ENCODE results near the gene MICAL2.
A peak's percentile ranks its signal among the peaks of the same experiment; 100 is the strongest.

Gene MICAL2

DNA sequence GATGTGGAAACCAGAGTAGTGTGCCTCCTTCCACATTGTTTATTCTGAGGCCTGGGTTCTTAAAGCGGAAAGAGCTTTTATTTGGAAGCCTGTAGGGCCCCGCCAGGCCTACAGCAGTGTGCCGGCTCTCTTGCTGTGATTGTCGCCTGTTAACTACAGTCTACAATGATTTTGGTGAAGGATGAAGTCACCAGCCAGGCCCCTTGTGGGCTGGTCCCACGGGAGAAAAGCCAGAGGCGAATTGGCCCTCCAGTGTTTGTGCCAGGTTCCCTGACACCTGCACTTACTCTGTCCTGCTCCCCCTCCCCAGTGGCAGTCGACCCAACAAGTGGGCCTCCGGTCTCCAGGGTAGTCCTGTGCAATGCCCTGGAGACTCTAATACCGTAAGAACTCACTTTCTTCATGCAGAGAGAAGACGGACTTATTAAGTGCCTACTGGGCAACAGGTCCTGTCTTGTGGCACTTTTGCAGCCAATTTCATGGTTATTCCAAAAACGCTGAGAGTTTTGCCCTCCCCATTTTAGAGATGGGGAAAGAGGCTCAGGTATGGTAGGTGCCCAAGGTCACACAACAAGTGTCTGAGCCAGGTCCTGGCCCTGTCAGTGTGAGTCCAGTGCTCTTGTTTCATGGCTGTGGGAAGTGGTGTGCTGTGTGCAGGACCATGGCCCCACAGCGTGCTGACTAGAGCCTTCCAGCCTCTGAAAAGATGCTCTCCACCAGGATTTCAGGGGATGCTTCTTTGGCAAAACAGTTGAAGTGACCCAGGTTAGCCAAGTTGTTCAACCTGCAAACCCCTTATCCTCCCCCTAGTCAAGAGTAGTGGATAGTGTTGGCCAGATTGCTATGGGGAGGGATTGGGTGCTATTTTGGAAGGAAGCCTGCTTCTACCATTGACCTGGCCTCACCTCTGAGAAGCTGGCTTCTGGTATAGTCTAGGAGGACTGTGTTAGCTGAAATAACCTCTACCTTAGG lies 1.4 kb downstream of the MICAL2 start:
- DNase-seq, result no peak
- ChIA-PET POLR2A (interaction anchor here (1.1 kb wide), 1 partner anchor 135 kb away, joined by 3 read pairs; no protein-coding TSS in a partner anchor), CTCF (no interaction called here)
- H3K27ac ChIP-seq (ENCODE audit: insufficient read depth in 1 of 2, low read depth in 1 of 2, low read length in 2 of 2, poor library complexity in 1 of 2, severe bottlenecking in 2 of 2), result no peak overlapping the region
- H3K4me3 ChIP-seq (ENCODE audit: control insufficient read depth in 1 of 7, extremely low read depth in 1 of 7, insufficient read depth in 4 of 7, low read depth in 2 of 7, low read length in 6 of 7), result peak overlapping the region in 1 of 7 experiments; percentile 65
- WGBS (ENCODE audit: insufficient coverage), result 91% methylated on average over 10 of the region's 12 CpGs
- H3K9me3 ChIP-seq (ENCODE audit: control extremely low read depth in 1 of 5, control insufficient read depth in 4 of 5, insufficient read depth in 2 of 5, low read depth in 1 of 5, low read length in 4 of 5), result no peaks in the 10 kb centered on the region
- H3K27me3 ChIP-seq (replicated peaks in 2 of 5; ENCODE audit: control insufficient read depth in 4 of 5, insufficient read depth in 5 of 5, low read length in 4 of 5), result peaks cover 0 to 2% (median 0%) of the 10 kb centered on the region in 5 experiments
- H3K36me3 ChIP-seq (ENCODE audit: control insufficient read depth in 4 of 4, insufficient read depth in 4 of 4, low read length in 3 of 4), result no peaks in the 10 kb centered on the region
- peaks cover 0 to 28% (median 23%) of the 10 kb centered on the region in 4 experiments for H3K4me1 ChIP-seq (ENCODE audit: control extremely low read depth in 1 of 4, control insufficient read depth in 4 of 4, insufficient read depth in 4 of 4, low read length in 3 of 4)

DNA sequence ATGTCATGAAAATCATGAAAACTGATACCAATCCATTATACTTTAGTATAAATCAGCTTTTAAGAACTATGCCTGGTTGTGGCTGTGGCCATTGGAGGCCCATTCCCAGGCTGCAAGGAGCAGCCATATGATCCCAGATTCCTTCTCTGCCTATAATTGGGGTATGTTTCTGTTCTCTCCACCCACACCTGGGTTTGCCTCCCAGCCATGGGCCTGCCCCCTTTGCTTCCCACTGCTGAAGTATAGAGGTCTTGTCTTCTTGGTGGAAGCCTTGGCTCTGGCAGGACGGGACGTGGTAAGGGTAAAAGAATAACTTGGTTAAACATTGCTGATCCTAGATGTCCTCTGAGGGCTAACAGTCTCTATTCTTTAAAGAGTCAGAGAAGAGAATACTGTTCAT lies 2.4 kb downstream of the MICAL2 start:
- Histone ChIP-seq H3K9me3 (ENCODE audit: control extremely low read depth in 1 of 5, control insufficient read depth in 4 of 5, insufficient read depth in 2 of 5, low read depth in 1 of 5, low read length in 4 of 5) (no peaks in the 10 kb centered on the region), H3K4me3 (ENCODE audit: control insufficient read depth in 1 of 7, extremely low read depth in 1 of 7, insufficient read depth in 4 of 7, low read depth in 2 of 7, low read length in 6 of 7) (no peak overlapping the region), H3K27me3 (replicated peaks in 2 of 5; ENCODE audit: control insufficient read depth in 4 of 5, insufficient read depth in 5 of 5, low read length in 4 of 5) (peaks cover 0 to 2% (median 0%) of the 10 kb centered on the region in 5 experiments), H3K36me3 (ENCODE audit: control insufficient read depth in 4 of 4, insufficient read depth in 4 of 4, low read length in 3 of 4) (no peaks in the 10 kb centered on the region), H3K4me1 (ENCODE audit: control extremely low read depth in 1 of 4, control insufficient read depth in 4 of 4, insufficient read depth in 4 of 4, low read length in 3 of 4) (peaks cover 0 to 31% (median 24%) of the 10 kb centered on the region in 4 experiments), H3K27ac (ENCODE audit: insufficient read depth in 1 of 2, low read depth in 1 of 2, low read length in 2 of 2, poor library complexity in 1 of 2, severe bottlenecking in 2 of 2) (no peak overlapping the region)
- CTCF ChIA-PET, result interaction anchor here (1.5 kb wide), 1 partner anchor 121 kb away, joined by 4 read pairs; no protein-coding TSS in a partner anchor
- POLR2A ChIA-PET, result interaction anchor here (1.1 kb wide), 1 partner anchor 134 kb away, joined by 3 read pairs; no protein-coding TSS in a partner anchor
- DNase-seq, result no peak
- WGBS (ENCODE audit: insufficient coverage), result 100% methylated on average over 2 of the region's 2 CpGs

GRCh38 chr11:12113294-12113693 lies 2.9 kb downstream of the MICAL2 start:
- no peak for DNase-seq
- CTCF ChIA-PET, result interaction anchor here (1.5 kb wide), 1 partner anchor 121 kb away, joined by 4 read pairs; no protein-coding TSS in a partner anchor
- Histone ChIP-seq H3K4me3 (ENCODE audit: control insufficient read depth in 1 of 7, extremely low read depth in 1 of 7, insufficient read depth in 4 of 7, low read depth in 2 of 7, low read length in 6 of 7) (no peak overlapping the region), H3K27me3 (replicated peaks in 2 of 5; ENCODE audit: control insufficient read depth in 4 of 5, insufficient read depth in 5 of 5, low read length in 4 of 5) (peaks cover 0 to 2% (median 0%) of the 10 kb centered on the region in 5 experiments), H3K36me3 (ENCODE audit: control insufficient read depth in 4 of 4, insufficient read depth in 4 of 4, low read length in 3 of 4) (no peaks in the 10 kb centered on the region), H3K9me3 (ENCODE audit: control extremely low read depth in 1 of 5, control insufficient read depth in 4 of 5, insufficient read depth in 2 of 5, low read depth in 1 of 5, low read length in 4 of 5) (no peaks in the 10 kb centered on the region), H3K4me1 (ENCODE audit: control extremely low read depth in 1 of 4, control insufficient read depth in 4 of 4, insufficient read depth in 4 of 4, low read length in 3 of 4) (peaks cover 0 to 35% (median 24%) of the 10 kb centered on the region in 4 experiments), H3K27ac (ENCODE audit: insufficient read depth in 1 of 2, low read depth in 1 of 2, low read length in 2 of 2, poor library complexity in 1 of 2, severe bottlenecking in 2 of 2) (no peak overlapping the region)
- POLR2A ChIA-PET, result no interaction called here
- WGBS (ENCODE audit: insufficient coverage), result no CpG with 5 or more reads among the region's 8 CpGs

DNA sequence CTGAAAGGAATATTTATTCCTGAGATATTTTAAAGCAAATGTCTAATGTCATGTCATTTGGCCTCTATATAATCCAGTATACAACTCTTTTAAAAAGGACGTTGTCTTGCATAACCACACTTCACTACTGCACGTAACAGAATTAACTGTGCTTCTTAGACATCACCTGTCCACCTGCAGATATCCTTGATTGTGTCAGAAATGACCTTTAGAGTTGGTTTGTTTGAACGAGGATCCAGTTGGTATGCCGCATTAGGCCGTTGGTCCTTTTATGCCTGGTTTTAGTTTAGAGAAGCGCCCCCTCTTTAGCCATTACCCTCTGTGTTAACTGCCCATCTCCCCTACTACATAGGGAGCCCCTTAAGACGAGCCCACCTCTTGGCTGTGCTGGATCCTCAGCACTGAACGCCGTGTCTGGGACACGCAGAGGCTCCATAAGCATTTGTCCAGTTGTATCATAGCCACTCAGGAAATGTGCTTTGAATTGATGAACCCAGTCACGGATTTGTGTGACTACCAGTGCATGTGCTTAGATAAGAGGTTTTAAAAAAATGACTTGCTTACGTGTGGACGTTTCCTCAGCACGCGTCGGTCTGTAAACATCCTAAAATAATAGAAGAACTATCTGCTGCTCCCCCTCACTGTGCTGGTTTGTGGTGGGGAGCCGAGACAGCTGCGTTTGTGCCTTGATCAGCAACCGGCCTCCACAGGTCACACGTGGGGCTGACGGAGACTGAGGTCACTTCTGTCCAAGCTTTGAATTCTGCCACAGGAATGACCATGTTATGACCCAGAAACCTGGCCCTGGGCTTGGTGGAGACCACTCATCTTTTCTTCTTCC lies 4.0 kb downstream of the MICAL2 start:
- peaks cover 0 to 2% (median 0%) of the 10 kb centered on the region in 5 experiments for H3K27me3 ChIP-seq (replicated peaks in 2 of 5; ENCODE audit: control insufficient read depth in 4 of 5, insufficient read depth in 5 of 5, low read length in 4 of 5)
- DNase-seq, result peak; percentile 59 to 71 (median 60)
- CTCF ChIA-PET, result interaction anchor here (1.5 kb wide), 1 partner anchor 120 kb away, joined by 4 read pairs; no protein-coding TSS in a partner anchor
- WGBS (ENCODE audit: insufficient coverage), result 92% methylated on average over 13 of the region's 21 CpGs
- no peaks in the 10 kb centered on the region for H3K36me3 ChIP-seq (ENCODE audit: control insufficient read depth in 4 of 4, insufficient read depth in 4 of 4, low read length in 3 of 4)
- H3K9me3 ChIP-seq (ENCODE audit: control extremely low read depth in 1 of 5, control insufficient read depth in 4 of 5, insufficient read depth in 2 of 5, low read depth in 1 of 5, low read length in 4 of 5), result no peaks in the 10 kb centered on the region
- peaks cover 0 to 44% (median 24%) of the 10 kb centered on the region in 4 experiments for H3K4me1 ChIP-seq (ENCODE audit: control extremely low read depth in 1 of 4, control insufficient read depth in 4 of 4, insufficient read depth in 4 of 4, low read length in 3 of 4)
- no peak overlapping the region for H3K4me3 ChIP-seq (ENCODE audit: control insufficient read depth in 1 of 7, extremely low read depth in 1 of 7, insufficient read depth in 4 of 7, low read depth in 2 of 7, low read length in 6 of 7)
- POLR2A ChIA-PET, result no interaction called here
- H3K27ac ChIP-seq (ENCODE audit: insufficient read depth in 1 of 2, low read depth in 1 of 2, low read length in 2 of 2, poor library complexity in 1 of 2, severe bottlenecking in 2 of 2), result no peak overlapping the region

DNA sequence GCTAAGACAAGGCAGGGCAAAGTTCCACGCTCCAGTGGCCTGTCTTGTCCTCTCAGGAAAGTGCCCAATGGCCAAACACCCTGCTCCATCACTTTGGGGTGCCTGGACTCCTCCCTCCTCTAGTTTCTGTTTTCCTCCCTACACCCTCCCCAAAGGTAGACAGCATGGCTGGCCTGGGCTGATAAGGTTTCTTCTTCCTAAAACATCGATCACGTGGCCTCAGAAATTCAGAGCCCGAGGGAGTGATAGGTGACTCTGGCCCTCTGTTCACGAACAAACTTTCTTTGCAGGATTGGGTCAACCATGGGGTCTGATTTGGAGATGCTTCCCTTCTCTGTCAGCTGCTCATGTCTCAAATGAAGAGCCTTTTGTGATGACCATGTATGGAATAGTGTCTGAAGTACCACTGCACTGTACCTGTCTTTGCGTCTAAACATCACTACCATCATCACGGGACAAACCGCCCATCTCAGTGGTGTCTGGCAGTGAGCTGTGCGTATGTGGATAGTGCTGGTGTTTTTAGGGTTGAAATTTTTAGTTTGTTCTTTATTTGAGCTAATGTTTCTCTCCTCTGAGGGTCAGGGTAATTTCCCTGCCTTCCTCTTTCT lies 6.1 kb downstream of the MICAL2 start:
- Histone ChIP-seq H3K9me3 (ENCODE audit: control extremely low read depth in 1 of 5, control insufficient read depth in 4 of 5, insufficient read depth in 2 of 5, low read depth in 1 of 5, low read length in 4 of 5) (no peaks in the 10 kb centered on the region), H3K36me3 (ENCODE audit: control insufficient read depth in 4 of 4, insufficient read depth in 4 of 4, low read length in 3 of 4) (no peaks in the 10 kb centered on the region), H3K27me3 (replicated peaks in 2 of 5; ENCODE audit: control insufficient read depth in 4 of 5, insufficient read depth in 5 of 5, low read length in 4 of 5) (no peaks in the 10 kb centered on the region), H3K27ac (ENCODE audit: insufficient read depth in 1 of 2, low read depth in 1 of 2, low read length in 2 of 2, poor library complexity in 1 of 2, severe bottlenecking in 2 of 2) (peak overlapping the region in 1 of 2 experiments; percentile 35), H3K4me1 (ENCODE audit: control extremely low read depth in 1 of 4, control insufficient read depth in 4 of 4, insufficient read depth in 4 of 4, low read length in 3 of 4) (peaks cover 0 to 35% (median 8%) of the 10 kb centered on the region in 4 experiments), H3K4me3 (ENCODE audit: control insufficient read depth in 1 of 7, extremely low read depth in 1 of 7, insufficient read depth in 4 of 7, low read depth in 2 of 7, low read length in 6 of 7) (no peak overlapping the region)
- peak in 2 of 3 donors; percentile 43 to 55 for DNase-seq
- CTCF ChIA-PET, result interaction anchor here (0.6 to 7.8 kb wide), 3 partner anchors 13 to 121 kb away, joined by 3 to 64 read pairs (median 4); no protein-coding TSS in a partner anchor
- 30% methylated on average over 2 of the region's 9 CpGs for WGBS (ENCODE audit: insufficient coverage)
- POLR2A ChIA-PET, result no interaction called here

GRCh38 chr11:12117200-12117599 lies 6.8 kb downstream of the MICAL2 start:
- H3K4me3 ChIP-seq (ENCODE audit: control insufficient read depth in 1 of 7, extremely low read depth in 1 of 7, insufficient read depth in 4 of 7, low read depth in 2 of 7, low read length in 6 of 7), result no peak overlapping the region
- H3K36me3 ChIP-seq (ENCODE audit: control insufficient read depth in 4 of 4, insufficient read depth in 4 of 4, low read length in 3 of 4), result no peaks in the 10 kb centered on the region
- H3K9me3 ChIP-seq (ENCODE audit: control extremely low read depth in 1 of 5, control insufficient read depth in 4 of 5, insufficient read depth in 2 of 5, low read depth in 1 of 5, low read length in 4 of 5), result no peaks in the 10 kb centered on the region
- H3K27me3 ChIP-seq (replicated peaks in 2 of 5; ENCODE audit: control insufficient read depth in 4 of 5, insufficient read depth in 5 of 5, low read length in 4 of 5), result no peaks in the 10 kb centered on the region
- 94% methylated on average over 4 of the region's 4 CpGs for WGBS (ENCODE audit: insufficient coverage)
- no peak for DNase-seq
- peak overlapping the region in 1 of 2 experiments; percentile 35 for H3K27ac ChIP-seq (ENCODE audit: insufficient read depth in 1 of 2, low read depth in 1 of 2, low read length in 2 of 2, poor library complexity in 1 of 2, severe bottlenecking in 2 of 2)
- H3K4me1 ChIP-seq (ENCODE audit: control extremely low read depth in 1 of 4, control insufficient read depth in 4 of 4, insufficient read depth in 4 of 4, low read length in 3 of 4), result peaks cover 0 to 36% (median 8%) of the 10 kb centered on the region in 4 experiments
- ChIA-PET POLR2A (interaction anchor here (0.6 kb wide), 1 partner anchor 21 kb away, joined by 3 read pairs; no protein-coding TSS in a partner anchor), CTCF (interaction anchor here (0.6 to 7.8 kb wide), 3 partner anchors 14 to 120 kb away, joined by 3 to 64 read pairs (median 4); no protein-coding TSS in a partner anchor)

All from common myeloid progenitor, CD34-positive (primary cell).